Dermis blood vessel endothelial cell (primary cell): ENCODE measurements around the gene ELAVL2. TPM values are rescaled to one million over a fixed set of nuclear protein-coding genes. Genes with fewer than 3 reads are reported as not detected.

Experiments
- DNase-seq: peaks from one replicate; pipeline ENCODE4 v3.0.0; 2010
- total RNA-seq: library from RNA; depleted of rRNA; stranded (reverse); fragments of >200 nt; gene quantifications from 2 replicates; pipeline ENCODE4 v1.2.3, GENCODE V29; 2014

Gene ELAVL2
- total RNA-seq, 1 donor from 2014 or later = 0.68 TPM

GRCh38 chr9:23659346-23660006, 166.6 kb downstream of the ELAVL2 start:
- DNase-seq = no peak

GRCh38 chr9:23658376-23659258, 167.4 kb downstream of the ELAVL2 start:
- no peak for DNase-seq

GRCh38 chr9:23651051-23651450, 175.0 kb downstream of the ELAVL2 start:
- no peak for DNase-seq

GRCh38 chr9:23648651-23649050, 177.4 kb downstream of the ELAVL2 start:
- DNase-seq = no peak

GRCh38 chr9:23644896-23645295, 181.1 kb downstream of the ELAVL2 start:
- DNase-seq = no peak

- DNase-seq = no peak
These were observed 181.7 kb downstream of the ELAVL2 start for GRCh38 chr9:23644326-23644725.

- no peak for DNase-seq
These were observed 182.3 kb downstream of the ELAVL2 start for GRCh38 chr9:23643656-23644258.
